ENCODE measurements around the gene C2orf92. TPM values are rescaled to one million over a fixed set of nuclear protein-coding genes. Genes with fewer than 3 reads are reported as not detected.

Gene C2orf92
- polyA plus RNA-seq, 1 donor from 2014 or later, result 10.7 TPM

DNA sequence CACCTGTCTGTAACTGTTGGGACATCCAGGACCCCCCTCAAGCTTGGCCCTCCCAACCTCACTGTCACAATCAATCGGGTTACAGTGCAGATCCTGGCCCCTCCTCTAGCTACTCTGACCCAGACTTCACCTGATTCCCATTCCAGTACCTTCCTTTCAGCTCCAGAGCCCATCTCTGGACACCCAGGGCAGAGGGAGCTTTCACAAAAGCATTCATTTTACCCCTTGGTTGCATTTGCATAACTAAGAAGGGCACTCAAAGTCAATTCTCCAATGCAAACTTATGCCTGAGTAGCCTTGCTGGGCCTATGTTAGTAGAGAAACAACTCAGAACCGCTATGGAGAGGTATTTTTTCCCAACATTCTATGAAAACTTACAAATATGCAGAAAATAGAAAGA is 51.2 kb downstream of the C2orf92 start:
- Histone ChIP-seq H3K9me3 (ENCODE audit: low read length) (no peaks in the 10 kb centered on the region), H2AFZ (ENCODE audit: low read depth, low read length) (no peak overlapping the region), H3K79me2 (replicated peaks; ENCODE audit: insufficient read depth, low read length) (no peaks in the 10 kb centered on the region), H3K9me2 (ENCODE audit: insufficient read depth, low read length) (no peaks in the 10 kb centered on the region), H3K4me3 (ENCODE audit: low read length) (no peak overlapping the region), H3K36me3 (ENCODE audit: insufficient read depth, low read length) (no peaks in the 10 kb centered on the region), H3K27ac (ENCODE audit: low read length) (no peak overlapping the region), H3K4me2 (ENCODE audit: low read length) (no peak overlapping the region), H4K20me1 (ENCODE audit: insufficient read depth) (no peaks in the 10 kb centered on the region), H3K27me3 (ENCODE audit: insufficient read depth, low read depth, low read length) (no peaks in the 10 kb centered on the region), H3F3A (ENCODE audit: insufficient read depth, low read length, poor library complexity, severe bottlenecking) (no peaks in the 10 kb centered on the region), H3K9ac (ENCODE audit: low read length) (no peak overlapping the region)
- no peak for TF ChIP-seq SMC3 (conservative IDR thresholded peaks at IDR 0.05; ENCODE audit: poor library complexity)
- TF ChIP-seq, protein P1, sequence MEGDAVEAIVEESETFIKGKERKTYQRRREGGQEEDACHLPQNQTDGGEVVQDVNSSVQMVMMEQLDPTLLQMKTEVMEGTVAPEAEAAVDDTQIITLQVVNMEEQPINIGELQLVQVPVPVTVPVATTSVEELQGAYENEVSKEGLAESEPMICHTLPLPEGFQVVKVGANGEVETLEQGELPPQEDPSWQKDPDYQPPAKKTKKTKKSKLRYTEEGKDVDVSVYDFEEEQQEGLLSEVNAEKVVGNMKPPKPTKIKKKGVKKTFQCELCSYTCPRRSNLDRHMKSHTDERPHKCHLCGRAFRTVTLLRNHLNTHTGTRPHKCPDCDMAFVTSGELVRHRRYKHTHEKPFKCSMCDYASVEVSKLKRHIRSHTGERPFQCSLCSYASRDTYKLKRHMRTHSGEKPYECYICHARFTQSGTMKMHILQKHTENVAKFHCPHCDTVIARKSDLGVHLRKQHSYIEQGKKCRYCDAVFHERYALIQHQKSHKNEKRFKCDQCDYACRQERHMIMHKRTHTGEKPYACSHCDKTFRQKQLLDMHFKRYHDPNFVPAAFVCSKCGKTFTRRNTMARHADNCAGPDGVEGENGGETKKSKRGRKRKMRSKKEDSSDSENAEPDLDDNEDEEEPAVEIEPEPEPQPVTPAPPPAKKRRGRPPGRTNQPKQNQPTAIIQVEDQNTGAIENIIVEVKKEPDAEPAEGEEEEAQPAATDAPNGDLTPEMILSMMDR (IDR thresholded peaks at IDR 0.05; ENCODE audit: poor library complexity, severe bottlenecking), result no peak
- TF ChIP-seq RAD21 (conservative IDR thresholded peaks at IDR 0.05), result no peak
- no peak for TF ChIP-seq TAF1 (IDR thresholded peaks at IDR 0.05; ENCODE audit: low read depth)
- TF ChIP-seq REST (IDR thresholded peaks at IDR 0.05; ENCODE audit: borderline replicate concordance), result no peak
- no peak for TF ChIP-seq MXI1 (conservative IDR thresholded peaks at IDR 0.05; ENCODE audit: poor library complexity, severe bottlenecking)
- no peak for TF ChIP-seq EP300 (conservative IDR thresholded peaks at IDR 0.05; ENCODE audit: poor library complexity, severe bottlenecking)
- no peak for TF ChIP-seq EZH2 (IDR thresholded peaks at IDR 0.05; ENCODE audit: borderline replicate concordance, insufficient read depth, low read length, poor library complexity, severe bottlenecking)
- TF ChIP-seq POLR2AphosphoS5 (IDR thresholded peaks at IDR 0.05), result no peak

GRCh38 chr2:97722227-97722626 is 52.7 kb downstream of the C2orf92 start:
- no peaks in the 10 kb centered on the region for H3K9me3 ChIP-seq (ENCODE audit: low read length)
- no peak for TF ChIP-seq REST (IDR thresholded peaks at IDR 0.05; ENCODE audit: borderline replicate concordance)
- no peak for TF ChIP-seq POLR2AphosphoS5 (IDR thresholded peaks at IDR 0.05)
- TF ChIP-seq, protein P1 (IDR thresholded peaks at IDR 0.05; ENCODE audit: poor library complexity, severe bottlenecking), result no peak
- TF ChIP-seq RAD21 (conservative IDR thresholded peaks at IDR 0.05), result no peak
- no peak for TF ChIP-seq EP300 (conservative IDR thresholded peaks at IDR 0.05; ENCODE audit: poor library complexity, severe bottlenecking)
- no peak for TF ChIP-seq TAF1 (IDR thresholded peaks at IDR 0.05; ENCODE audit: low read depth)
- TF ChIP-seq SMC3 (conservative IDR thresholded peaks at IDR 0.05; ENCODE audit: poor library complexity), result no peak
- no peaks in the 10 kb centered on the region for H3K36me3 ChIP-seq (ENCODE audit: insufficient read depth, low read length)
- H3K9me2 ChIP-seq (ENCODE audit: insufficient read depth, low read length), result no peaks in the 10 kb centered on the region
- H3K9ac ChIP-seq (ENCODE audit: low read length), result no peak overlapping the region
- no peaks in the 10 kb centered on the region for H3F3A ChIP-seq (ENCODE audit: insufficient read depth, low read length, poor library complexity, severe bottlenecking)
- H3K27me3 ChIP-seq (ENCODE audit: insufficient read depth, low read depth, low read length), result no peaks in the 10 kb centered on the region
- H3K79me2 ChIP-seq (replicated peaks; ENCODE audit: insufficient read depth, low read length), result no peaks in the 10 kb centered on the region
- no peak overlapping the region for H3K4me2 ChIP-seq (ENCODE audit: low read length)
- H3K27ac ChIP-seq (ENCODE audit: low read length), result no peak overlapping the region
- no peak overlapping the region for H3K4me3 ChIP-seq (ENCODE audit: low read length)
- H2AFZ ChIP-seq (ENCODE audit: low read depth, low read length), result no peak overlapping the region
- no peaks in the 10 kb centered on the region for H4K20me1 ChIP-seq (ENCODE audit: insufficient read depth)
